T-helper 2 cell treated with Interferon-gamma antibody and Interleukin-4, amounts not matched to agents 100 ng/mL and 5 ng/mL, for 36 hours (primary cell): ENCODE measurements around the gene HDC. TPM values are rescaled to one million over a fixed set of nuclear protein-coding genes. Genes with fewer than 3 reads are reported as not detected.

ENCODE experiments used
- intact Hi-C: fragments of 100-400 bp; cut with micrococcal nuclease; formaldehyde crosslinking; loops from one replicate; pipeline ENCODE4 v1.15.1; 2023
- total RNA-seq: library from RNA; stranded (reverse); gene quantifications from 2 replicates; pipeline ENCODE4 v1.2.3, GENCODE V29; 2022

Gene HDC
- total RNA-seq, 1 donor from 2014 or later: 0.32 TPM

- intact Hi-C loops: no loop called here
These were observed 36.2 kb downstream of the HDC start for GRCh38 chr15:50229336-50229735.

- intact Hi-C loops: no loop called here
These were observed 36.7 kb downstream of the HDC start for GRCh38 chr15:50228866-50229265.

GRCh38 chr15:50227076-50227475 lies 38.5 kb downstream of the HDC start:
- intact Hi-C loops: no loop called here

- intact Hi-C loops: no loop called here
These were observed 39.6 kb downstream of the HDC start for GRCh38 chr15:50225938-50226337.

GRCh38 chr15:50225057-50225456 lies 40.5 kb downstream of the HDC start:
- intact Hi-C loops: no loop called here

- intact Hi-C loops: no loop called here
These were observed 40.9 kb downstream of the HDC start for GRCh38 chr15:50224606-50225005.

GRCh38 chr15:50222181-50222580 lies 43.3 kb downstream of the HDC start:
- intact Hi-C loops: no loop called here

GRCh38 chr15:50219820-50220219 lies 45.7 kb downstream of the HDC start:
- intact Hi-C loops: no loop called here

- intact Hi-C loops: no loop called here
These were observed 46.8 kb downstream of the HDC start for GRCh38 chr15:50218691-50219090.

- intact Hi-C loops: no loop called here
These were observed 47.2 kb downstream of the HDC start for GRCh38 chr15:50218291-50218690.

- intact Hi-C loops: no loop called here
These were observed 54.9 kb downstream of the HDC start for GRCh38 chr15:50210462-50211157.

GRCh38 chr15:50209809-50210208 lies 55.7 kb downstream of the HDC start:
- intact Hi-C loops: no loop called here

- intact Hi-C loops: no loop called here
These were observed 59.5 kb downstream of the HDC start for GRCh38 chr15:50206020-50206419.

- intact Hi-C loops: no loop called here
These were observed 63.5 kb downstream of the HDC start for GRCh38 chr15:50202003-50202402.

GRCh38 chr15:50192926-50193620 lies 72.5 kb downstream of the HDC start:
- intact Hi-C loops: no loop called here

GRCh38 chr15:50192164-50192563 lies 73.4 kb downstream of the HDC start:
- intact Hi-C loops: no loop called here

Other genes with a start within 250 kb of the HDC start
- gene ATP8B4, start 146.5 kb downstream of the HDC start, total RNA-seq: 22.5 and 26.1 TPM in 2 replicates
- 29.2 and 30.0 TPM in 2 replicates for gene SLC27A2, start 83.5 kb downstream of the HDC start, total RNA-seq
- gene GABPB1, start 89.5 kb upstream of the HDC start, total RNA-seq: 39.1 and 40.8 TPM in 2 replicates
- 51.6 and 57.3 TPM in 2 replicates for gene USP8, start 158.7 kb upstream of the HDC start, total RNA-seq